Thyroid gland (tissue), 4 donors: ENCODE data around the gene SLC36A3.

Experiments
- POLR2A ChIP-seq, 2 donors: fragments of 450-650 bp; IDR thresholded peaks; one replicate each; pipeline ENCODE4 v1.6.1; 2017; ENCODE audit warnings: antibody characterized with exemption in 2 of 2, mild to moderate bottlenecking in 2 of 2, moderate library complexity in 1 of 2
- TF ChIP-seq, protein P1 (sequence below), 6 experiments: fragments of 200-600 bp in 3 of 6; fragments of 450-650 bp in 3 of 6; sonication (generic) in 3 of 6; IDR thresholded peaks; one replicate each; pipeline ENCODE4 v1.5.1; 2016 to 2019; ENCODE audit warnings: antibody characterized with exemption in 6 of 6, mild to moderate bottlenecking in 2 of 6, inconsistent platforms in 1 of 6, moderate library complexity in 1 of 6

- no peak for TF ChIP-seq POLR2A (IDR thresholded peaks at IDR 0.05)
- TF ChIP-seq, protein P1, sequence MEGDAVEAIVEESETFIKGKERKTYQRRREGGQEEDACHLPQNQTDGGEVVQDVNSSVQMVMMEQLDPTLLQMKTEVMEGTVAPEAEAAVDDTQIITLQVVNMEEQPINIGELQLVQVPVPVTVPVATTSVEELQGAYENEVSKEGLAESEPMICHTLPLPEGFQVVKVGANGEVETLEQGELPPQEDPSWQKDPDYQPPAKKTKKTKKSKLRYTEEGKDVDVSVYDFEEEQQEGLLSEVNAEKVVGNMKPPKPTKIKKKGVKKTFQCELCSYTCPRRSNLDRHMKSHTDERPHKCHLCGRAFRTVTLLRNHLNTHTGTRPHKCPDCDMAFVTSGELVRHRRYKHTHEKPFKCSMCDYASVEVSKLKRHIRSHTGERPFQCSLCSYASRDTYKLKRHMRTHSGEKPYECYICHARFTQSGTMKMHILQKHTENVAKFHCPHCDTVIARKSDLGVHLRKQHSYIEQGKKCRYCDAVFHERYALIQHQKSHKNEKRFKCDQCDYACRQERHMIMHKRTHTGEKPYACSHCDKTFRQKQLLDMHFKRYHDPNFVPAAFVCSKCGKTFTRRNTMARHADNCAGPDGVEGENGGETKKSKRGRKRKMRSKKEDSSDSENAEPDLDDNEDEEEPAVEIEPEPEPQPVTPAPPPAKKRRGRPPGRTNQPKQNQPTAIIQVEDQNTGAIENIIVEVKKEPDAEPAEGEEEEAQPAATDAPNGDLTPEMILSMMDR (IDR thresholded peaks at IDR 0.05): no peak
Measured at GRCh38 chr5:151283120-151283825, 20.3 kb downstream of the SLC36A3 start.
